ENCODE results near the gene SDK2.

The SDK2 gene

DNA sequence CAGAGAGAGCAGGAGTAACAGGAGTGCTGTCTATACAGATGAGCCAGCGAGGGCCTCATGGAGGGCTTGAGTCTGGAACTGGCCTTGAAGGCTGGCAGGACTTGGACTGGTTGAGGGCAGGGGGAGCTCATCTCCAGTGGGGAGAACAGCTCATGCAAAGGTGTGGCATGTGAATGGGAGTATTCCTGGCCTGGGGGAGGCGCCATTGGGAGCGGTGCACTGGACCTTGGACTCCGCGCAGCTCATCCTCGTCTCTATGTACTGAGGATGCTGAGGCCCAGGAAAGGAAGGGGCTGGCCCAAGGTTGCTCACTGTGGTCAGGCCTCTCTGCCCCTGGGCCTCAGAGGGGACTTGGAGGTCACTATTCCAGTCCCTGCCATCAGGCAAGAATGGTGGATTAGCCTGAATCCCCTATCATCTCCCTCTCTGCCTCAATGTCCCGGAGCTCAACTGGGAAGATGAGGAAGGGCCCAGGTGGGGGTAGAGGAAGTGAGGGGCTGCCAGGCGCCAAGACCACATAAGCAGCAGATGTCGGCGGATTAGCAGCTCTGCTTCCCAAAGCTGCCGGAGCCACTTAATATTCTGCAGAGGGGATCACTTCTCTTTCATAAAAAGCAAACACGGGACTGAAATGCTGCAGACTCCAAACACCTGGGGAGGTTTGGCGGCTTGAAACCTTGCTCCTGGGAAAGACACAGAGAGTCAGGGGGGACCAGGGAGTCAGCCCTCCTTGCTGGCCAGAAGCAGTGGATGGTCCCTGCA, 88.9 kb downstream of the SDK2 start:
- DNase-seq (ENCODE audit: low read depth) = no peak

DNA sequence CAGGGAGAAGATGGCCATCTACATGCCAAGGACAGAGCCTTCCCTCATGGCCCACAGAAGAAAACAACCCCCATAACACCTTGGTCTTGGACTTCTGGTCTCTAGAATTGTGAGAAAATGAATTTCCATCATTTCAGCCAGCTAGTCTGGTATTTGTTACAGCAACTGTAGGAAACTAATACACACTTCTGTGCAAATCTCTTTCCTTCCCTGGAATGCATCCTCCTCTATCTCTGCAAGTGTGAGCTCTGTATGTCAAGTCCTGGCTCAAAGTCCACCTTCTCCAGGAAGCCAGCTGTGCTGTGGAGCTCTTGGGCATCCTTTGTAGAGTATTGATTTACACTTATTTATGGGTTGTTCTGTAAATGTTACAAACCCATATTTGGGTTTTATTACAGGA, 89.7 kb downstream of the SDK2 start:
- DNase-seq (ENCODE audit: low read depth) = no peak

DNA sequence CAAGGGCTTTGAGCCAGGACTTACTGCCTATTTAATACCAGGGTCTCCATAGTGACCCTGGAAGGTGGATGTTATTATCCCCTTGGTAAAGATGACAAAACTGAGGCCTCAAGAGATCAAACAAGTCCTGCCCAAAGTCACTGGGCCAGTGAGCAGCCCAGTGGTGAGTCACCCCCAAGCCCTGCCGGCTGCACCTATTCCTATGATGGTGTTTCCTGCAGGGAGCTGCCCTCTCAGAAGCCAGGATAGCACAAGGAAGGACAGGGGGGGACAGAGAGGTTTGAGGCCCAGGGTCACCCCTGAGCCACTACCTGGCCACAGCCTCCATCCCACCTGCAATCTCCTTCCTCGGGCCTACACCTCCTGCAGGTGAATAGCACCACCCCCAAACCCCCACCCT, 90.9 kb downstream of the SDK2 start:
- no peak for DNase-seq (ENCODE audit: low read depth)

DNA sequence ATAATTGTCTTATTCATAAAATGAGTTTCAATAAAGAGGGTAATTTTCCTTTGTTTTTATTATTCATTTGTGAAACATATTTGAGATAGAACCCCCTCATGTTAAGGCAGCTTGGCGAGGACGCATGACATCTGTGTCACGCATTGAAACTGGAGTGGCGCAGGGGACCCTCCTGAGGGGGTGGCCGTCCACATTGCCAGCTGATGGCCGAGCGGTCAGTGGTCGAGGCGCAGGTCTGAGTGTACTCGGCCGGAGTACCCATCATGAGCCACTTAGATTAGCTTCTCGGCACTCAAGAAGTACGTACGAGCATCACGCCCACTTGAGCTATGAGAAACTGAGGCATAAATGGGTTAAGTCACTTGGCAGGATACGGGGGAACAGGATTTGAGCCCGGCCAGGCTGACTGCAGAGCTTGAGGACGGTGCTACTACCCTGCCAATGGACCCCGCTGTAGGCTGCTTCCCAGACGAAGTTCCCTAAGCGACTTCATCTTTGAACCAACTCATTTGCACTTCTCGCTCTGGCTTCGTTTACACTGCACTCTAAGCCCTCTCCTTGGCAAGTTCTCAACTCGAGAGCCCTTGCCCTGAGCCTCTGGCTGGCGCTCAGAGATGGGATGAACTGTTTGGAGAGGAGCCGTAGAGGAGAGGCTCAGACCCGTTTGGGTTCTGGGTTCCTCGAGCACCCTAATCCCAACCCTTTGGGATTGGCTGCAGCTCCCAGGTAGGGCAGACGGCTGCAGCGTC, 91.8 kb downstream of the SDK2 start:
- no peak for DNase-seq (ENCODE audit: low read depth)

DNA sequence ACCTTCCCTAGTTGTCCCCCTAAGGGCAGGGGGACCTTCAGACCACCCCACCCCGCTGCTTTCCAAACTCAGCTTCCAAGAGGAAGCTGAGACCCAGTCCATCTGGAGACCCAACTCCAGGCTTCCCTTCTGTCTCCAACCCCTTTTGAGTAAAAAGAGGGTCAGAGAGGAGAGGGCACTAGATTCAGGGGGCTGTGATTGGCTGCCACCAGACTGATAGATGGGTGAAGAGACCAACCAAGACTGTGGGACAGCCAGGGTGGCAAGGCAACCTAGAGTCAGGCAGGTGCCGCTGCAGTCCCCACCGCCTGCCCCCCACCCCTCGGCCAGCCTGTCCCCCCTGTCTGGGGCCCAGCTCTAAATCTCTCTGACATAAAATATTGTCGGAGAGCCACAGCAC, 92.5 kb downstream of the SDK2 start:
- peak; percentile 9 for DNase-seq (ENCODE audit: low read depth)

DNA sequence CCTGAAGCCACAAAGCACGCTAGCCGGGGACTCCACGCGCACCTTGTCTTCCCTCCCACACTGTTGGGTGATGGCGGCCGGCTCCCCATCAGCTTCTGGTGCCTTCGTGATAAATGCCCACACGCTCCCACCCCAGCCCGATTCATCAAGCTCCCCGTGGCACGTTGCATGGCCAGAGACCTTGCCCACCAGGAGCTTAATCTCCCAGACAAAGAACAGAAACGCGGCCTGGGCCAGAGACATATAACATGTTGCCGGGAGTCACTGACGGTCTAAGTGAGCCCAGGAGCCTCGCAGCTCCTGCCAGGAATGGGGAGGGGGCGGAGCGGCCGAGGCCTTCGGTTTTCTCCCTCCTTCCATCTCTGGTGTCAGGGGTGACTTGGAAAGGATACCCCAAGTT, 93.1 kb downstream of the SDK2 start:
- DNase-seq (ENCODE audit: low read depth) = no peak

DNA sequence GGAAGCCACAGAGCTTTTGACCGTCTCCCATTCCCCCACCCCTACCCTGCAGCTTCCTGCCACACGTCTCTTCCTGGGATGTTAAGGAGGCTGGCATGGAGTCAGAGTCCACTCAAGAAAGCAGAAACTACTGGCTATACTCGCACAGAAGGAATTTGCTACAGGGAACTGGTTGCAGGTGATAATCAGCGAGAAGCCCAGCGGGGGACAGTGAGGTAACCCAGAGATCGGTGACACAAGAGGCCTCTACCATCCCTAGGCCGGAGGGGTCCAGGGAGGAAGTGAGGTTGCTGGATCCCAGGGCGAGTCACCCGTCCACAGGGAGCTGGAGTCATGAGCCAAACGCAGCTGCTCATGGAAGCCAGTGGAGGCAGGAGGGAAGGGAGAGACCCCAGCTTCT, 93.7 kb downstream of the SDK2 start:
- DNase-seq (ENCODE audit: low read depth) = no peak

DNA sequence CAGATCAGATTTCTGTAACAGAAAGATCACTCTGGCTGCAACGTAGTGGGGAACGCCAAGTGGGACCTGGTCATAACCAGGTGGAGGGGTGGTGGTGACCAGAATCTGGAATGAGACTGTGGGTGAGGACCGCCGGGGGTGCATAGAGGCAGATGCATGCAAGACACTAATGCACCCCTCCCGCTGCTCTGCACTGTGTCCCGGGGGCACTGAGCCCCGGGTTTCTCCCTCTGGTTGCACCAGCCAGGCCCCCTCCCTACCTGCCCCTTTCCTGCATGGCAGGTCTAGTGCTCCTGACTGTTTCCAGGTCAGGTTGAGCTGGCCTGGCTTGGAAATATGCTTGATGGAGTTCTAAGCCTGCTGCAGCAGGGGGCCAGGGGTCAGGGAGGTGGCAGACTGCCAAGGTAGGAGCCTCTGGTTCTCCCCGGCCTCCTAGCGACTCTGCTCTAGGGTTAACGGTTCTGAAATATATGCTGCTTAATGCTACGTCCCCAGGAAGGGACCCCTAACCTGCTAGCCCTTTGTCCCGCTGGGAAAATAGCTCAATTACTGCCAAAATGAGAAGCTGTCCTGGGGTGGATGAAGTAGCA, 94.3 kb downstream of the SDK2 start:
- DNase-seq (ENCODE audit: low read depth) = no peak

DNA sequence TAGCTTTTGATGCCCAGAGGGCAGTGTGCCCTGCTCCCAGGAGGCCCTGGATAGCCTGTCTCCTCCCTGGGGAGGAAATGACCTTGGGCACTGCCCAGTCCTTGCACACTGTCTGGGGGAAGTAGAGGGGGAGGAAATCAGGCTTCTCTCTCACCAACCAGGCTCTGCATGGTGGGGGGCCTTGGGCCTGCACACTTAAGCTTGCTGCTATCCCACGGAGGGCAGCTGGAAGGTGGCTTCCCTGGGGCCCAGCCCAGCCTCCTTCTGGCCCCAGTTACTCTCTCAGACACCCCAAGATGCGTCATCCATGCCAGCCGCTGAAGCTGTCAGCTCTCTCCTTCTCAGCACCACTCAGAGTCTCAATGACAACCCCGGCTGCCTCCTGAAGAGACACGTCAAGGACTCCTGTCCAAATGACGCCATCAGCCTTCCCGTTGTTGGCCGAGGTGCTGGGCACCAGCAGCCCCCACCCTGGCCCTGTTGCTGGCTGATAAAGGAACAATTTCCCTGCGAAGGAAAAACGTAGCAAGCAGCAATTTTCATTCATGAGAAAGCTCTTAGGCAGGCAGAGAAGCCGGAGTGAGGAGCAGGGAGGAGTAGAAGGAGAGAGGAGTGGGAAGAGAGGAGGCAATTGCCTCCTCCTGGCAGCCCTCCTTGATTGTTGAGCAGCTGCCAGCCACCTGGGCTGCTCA, 95.5 kb downstream of the SDK2 start:
- DNase-seq (ENCODE audit: low read depth) = no peak

DNA sequence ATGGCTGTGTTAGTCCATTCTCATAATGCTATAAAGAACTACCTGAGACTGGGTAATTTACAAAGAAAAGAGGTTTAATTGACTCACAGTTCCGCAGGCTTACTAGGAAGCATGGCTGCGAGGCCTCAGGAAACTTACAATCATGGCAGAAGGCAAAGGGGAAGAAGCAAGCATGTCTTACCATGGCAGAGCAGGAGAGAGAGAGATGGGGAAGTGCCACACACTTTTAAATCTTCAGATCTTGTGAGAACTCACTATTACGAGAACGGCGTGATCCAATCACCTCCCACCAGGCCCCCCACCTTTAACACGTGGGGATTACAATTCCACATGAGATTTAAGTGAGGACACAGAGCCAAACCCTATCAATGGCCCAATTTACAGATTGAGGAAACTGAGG, 96.5 kb downstream of the SDK2 start:
- DNase-seq (ENCODE audit: low read depth) = no peak

DNA sequence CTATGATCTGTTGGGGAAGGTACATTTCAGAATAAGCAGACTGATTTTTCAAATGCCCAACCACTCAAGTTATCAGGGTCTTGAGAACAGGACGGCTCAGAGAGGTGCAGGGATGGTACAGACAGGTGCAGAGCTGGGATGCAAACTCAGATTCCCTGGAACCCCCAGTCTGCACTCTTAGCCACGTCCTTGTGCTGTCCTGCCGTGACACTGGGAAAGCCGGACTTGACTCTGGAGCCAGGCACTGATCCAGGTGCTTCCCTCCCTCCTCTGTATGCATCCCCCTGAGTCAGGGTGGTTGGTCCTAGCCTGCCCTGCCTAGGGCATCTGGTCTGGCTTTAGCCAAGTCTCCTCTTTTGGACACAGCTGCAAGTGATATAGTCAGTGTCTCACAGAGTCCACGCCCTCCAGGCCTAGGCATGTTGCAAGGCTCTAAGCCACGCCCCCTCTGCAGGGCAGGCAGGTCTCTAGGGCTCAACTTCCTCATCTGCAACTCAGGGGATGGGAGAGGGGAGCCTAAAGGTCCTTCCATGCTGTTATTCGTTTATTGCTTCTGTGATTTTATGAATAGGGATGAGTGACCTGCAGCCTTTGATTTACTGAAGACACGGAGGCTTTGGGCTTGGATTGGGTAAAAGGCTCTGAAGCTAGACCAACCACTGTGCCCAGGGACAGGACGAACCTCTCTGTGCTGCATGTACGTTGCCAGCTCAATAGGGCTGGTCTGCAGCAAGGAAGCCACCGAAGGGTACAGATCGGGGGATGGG, 97.3 kb downstream of the SDK2 start:
- no peak for DNase-seq (ENCODE audit: low read depth)

DNA sequence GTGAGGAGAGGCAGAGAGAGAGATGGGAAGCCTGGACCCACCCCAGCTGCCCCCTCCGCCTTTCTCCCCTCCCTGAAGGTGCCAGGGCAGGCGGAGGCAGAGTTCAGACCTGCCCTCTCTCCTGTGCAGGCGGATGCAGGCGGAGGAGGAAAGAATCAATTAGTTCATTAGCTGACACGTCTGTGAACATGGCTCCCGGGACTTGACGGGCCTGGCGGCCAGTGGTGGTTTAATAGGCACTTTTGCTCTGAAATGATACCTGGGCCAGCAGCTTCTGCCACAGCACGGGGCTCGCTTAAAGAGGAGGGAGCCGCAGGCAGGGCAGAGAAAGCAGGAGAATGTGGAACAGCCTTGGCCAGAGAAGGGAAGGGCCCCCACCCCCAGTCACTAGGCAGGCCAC, 98.1 kb downstream of the SDK2 start:
- no peak for DNase-seq (ENCODE audit: low read depth)

DNA sequence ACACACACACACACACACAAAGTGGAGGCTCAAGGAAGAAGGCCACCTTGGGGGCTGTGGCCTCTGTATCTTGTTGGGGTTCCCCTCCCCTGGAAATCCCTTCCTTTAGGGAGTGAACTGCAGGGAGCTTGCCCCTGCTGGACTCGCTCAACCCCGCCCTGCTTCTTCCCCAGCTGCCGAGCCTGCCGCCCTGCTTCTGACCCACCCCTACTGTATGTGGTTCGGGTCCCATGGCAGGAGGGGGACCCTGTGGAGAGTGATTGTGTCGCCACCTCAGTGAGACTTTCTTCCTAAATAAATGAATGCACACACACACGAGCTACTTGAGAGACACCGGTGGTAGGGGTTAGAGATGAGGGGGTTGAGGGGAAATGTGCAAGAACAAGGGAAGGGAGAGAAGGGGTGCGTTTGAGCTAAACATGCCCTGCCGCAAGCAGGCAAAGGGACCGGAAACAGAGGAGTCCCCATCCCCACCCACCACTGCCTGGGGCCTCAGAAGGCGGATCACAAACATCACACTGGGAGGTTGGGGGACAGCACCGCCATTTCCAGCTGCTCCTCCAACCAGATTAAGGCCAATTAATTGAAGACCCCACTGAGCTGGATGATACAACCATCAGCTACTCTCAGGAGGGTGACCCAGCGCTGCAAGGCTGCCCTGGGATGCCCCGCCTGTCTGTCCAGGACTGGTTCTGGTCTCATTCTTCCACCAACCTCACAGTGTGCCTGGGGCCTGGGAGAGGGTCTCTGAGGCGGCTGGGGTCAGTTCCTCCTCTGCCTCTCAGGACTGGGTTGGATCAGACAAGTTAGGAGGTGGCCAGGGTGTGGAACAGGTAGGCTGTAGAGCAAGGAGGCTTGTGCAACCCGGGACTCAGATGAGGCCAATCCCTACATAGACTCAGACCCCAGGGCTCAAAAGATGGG, 98.9 kb downstream of the SDK2 start:
- no peak for DNase-seq (ENCODE audit: low read depth)

DNA sequence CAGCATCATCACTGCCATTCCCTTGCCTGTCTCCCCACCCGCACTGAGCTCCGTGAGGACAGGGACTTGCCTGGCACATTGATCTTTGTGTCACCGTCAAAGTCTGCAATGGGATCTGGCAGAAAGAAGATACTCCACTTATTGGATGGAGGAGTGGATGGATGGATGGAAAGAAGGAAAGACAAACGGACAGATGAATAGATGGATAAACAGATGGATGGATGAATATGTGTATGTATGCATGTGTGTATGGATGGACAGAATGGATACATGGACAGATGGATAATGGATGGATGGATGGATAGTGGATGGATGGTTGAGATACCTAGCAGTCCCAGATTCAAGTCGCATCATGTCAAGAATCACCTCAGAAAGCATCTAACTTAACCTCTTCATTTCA, 99.9 kb downstream of the SDK2 start:
- no peak for DNase-seq (ENCODE audit: low read depth)

DNA sequence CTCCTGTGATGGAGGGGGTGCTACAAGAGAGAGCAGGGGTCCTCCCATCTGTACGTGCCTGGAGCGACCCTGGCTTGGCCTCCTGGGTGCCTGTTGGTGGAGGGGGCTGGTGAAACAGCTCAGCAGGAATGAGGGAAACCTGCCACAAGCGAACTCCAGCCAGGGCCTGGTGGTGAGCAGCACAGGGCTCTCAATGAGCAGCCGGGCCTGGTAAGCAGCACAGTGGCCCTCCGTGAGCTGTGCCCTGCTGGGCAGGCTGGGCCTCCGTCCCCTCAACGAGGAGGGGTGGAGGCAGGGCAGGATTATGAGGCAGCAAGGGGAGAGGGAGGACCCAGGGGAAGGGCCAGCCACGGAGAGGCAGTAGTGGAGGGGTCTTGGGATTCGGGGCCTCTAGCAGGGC, 101.9 kb downstream of the SDK2 start:
- DNase-seq (ENCODE audit: low read depth) = no peak

DNA sequence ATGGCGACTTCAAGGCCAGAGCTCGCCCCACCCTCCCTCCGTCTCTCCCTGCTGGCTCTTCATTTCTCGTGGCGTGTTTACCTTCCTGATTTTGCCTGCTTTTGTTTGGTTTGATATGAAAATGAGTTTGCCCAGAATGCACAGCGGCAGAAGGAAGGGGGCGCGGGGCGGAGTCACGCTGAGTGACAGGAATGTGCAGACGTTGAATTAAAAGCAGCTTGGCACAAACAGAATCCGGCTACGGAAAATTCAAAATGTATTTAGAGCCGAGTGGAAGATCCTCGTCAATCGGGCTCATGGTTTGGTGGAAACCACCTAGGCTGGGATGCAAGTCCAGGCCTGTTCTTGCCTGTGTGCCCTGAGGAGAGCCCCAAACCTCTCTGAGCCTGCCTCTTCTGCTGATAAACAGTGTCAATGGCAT, 102.7 kb downstream of the SDK2 start:
- no peak for DNase-seq (ENCODE audit: low read depth)

DNA sequence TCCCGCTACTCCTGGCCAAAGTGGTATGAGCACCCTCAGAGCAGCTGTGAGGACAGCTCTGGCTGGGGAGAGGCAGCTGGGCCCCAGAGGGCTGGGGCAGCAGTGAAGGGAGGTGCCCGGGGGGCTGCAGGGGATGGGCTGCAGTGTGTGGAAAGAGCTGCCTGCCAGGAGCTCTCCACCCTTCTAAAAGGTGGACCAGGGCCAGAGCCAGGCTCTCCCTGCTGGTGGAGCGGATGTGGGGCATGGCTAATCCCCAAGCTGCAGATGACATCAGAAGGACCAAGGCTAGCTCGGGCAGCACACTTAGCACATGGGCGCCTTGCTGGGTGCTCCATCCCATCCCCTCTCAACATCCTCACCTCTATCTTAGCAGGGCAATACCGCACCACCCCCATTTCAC, 103.1 kb downstream of the SDK2 start:
- DNase-seq (ENCODE audit: low read depth) = no peak

DNA sequence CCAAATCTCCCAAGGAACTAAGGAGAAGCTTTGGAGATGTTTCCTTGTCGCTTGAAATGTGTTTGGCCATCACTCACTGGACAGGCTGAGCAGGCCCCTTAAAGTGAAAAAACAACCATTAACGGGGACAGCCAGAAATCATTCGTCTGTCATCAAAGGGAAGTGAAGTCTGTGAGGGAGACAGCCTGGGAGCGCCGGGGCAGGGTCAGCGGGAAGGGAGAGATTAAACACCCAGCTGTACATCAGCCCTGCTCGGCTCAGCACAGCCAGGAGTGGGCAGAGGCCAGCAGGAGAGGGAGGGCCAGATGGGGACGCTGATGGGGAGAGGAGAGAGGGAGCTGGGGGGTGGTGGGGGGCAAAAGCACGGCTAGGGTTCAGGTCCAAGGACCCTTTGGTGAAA, 105.1 kb downstream of the SDK2 start:
- DNase-seq (ENCODE audit: low read depth) = no peak

DNA sequence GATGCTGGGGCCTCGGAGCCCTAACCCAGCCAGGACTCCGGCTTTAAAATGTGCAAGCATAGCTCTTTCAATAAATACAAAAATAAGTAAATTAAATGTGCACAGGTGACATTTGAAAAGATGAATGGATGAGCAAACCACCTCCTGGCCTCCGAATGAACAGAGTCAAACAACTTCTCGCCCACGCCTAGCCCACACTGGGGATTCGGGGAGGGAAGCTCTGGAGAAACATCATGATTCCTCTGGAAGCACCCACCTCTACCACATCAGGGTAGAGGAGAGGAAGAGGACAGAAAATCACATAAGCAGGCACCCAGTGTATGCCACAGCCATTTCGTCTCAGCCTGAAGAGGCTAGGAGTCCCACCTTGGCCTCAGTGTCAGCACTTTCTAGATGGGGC, 105.8 kb downstream of the SDK2 start:
- DNase-seq (ENCODE audit: low read depth) = no peak

DNA sequence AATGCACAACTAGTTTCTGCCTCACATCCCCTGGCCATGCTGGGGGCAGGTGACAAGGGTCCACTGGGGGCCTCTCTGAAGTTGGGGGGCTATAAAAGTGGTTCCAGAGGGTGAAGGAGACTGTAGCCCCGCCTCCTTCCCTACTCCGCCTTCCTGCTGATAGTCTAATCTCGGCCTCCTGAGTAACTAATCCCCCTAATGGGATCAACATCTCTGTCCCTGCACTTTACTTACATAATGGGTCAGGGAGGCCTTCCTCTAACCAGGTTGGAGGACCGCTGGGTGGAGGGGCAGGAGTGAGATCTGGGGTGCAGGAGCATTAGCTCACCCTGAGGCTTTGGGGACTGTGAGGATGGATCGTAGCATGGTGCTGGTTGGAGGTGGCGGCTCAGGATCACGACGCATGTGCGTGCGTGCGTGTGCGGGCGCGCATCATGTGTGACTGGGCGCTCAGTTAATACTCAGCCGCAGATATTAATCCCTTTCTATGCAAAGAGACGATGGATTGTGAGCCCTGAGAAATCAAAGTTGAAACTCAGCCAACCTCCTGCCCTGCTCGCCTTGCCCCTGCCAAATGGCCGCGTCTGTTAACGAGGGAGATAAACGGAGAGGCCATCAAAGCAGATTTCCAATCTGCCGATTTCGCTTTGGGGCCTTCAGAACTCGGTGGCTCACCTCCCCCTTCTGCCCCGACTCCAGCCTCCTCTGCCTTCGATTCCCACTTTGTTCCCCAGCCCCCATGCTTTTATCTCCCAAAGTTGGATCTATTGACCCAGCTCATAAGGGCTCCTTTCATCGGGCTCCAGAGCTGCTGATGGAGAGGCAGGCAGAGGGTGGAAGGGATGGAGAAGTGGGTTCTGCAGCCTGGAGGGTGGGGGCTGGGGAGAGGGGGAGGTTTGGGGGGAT, 107.3 kb downstream of the SDK2 start:
- DNase-seq (ENCODE audit: low read depth) = no peak
